Mesenchymal stem cell (in vitro differentiated cells and primary cell): Measurements from ENCODE around the gene FYN.
A peak's percentile ranks its signal among the peaks of the same experiment; 100 is the strongest.

Experiments used
- DNase-seq: peaks from one replicate; pipeline ENCODE4 v3.0.0-alpha.2; 2013
- H2AFZ ChIP-seq: one replicate; pipeline ENCODE4 v1.6.1; 2013; ENCODE audit warnings: low read depth, mild to moderate bottlenecking, control low read depth, inconsistent platforms, low read length, moderate library complexity
- H2AK5ac ChIP-seq: 2 replicates; pipeline ENCODE4 v1.6.1; 2013; ENCODE audit warnings: low read length, moderate library complexity, mild to moderate bottlenecking, inconsistent platforms; ENCODE audit not compliant: severe bottlenecking
- H2BK120ac ChIP-seq: one replicate; pipeline ENCODE4 v1.6.1; 2013; ENCODE audit warnings: low read depth, mild to moderate bottlenecking, inconsistent platforms, low read length, moderate library complexity
- H2BK12ac ChIP-seq, 2 experiments: one replicate each; pipeline ENCODE4 v1.6.1; 2013; ENCODE audit warnings: inconsistent platforms in 2 of 2, low read length in 2 of 2, mild to moderate bottlenecking in 2 of 2, moderate library complexity in 2 of 2, control low read depth in 1 of 2
- H2BK15ac ChIP-seq: one replicate; pipeline ENCODE4 v1.6.1; 2013; ENCODE audit warnings: mild to moderate bottlenecking, low read depth, inconsistent platforms; ENCODE audit not compliant: poor library complexity, severe bottlenecking
- H2BK5ac ChIP-seq: 2 replicates; pipeline ENCODE4 v1.6.1; 2013; ENCODE audit warnings: low read depth, mild to moderate bottlenecking, low read length, control low read depth, inconsistent platforms; ENCODE audit not compliant: poor library complexity, severe bottlenecking
- H3K14ac ChIP-seq, 2 experiments: one replicate each; pipeline ENCODE4 v1.6.1; 2013; ENCODE audit warnings: inconsistent platforms in 2 of 2, low read length in 2 of 2, control low read depth in 1 of 2, mild to moderate bottlenecking in 1 of 2, moderate library complexity in 1 of 2
- H3K18ac ChIP-seq, 2 experiments: one replicate each; pipeline ENCODE4 v1.6.1; 2013; ENCODE audit warnings: inconsistent platforms in 2 of 2, low read length in 2 of 2, control low read depth in 1 of 2, low read depth in 1 of 2, mild to moderate bottlenecking in 1 of 2
- H3K23ac ChIP-seq, 2 experiments: one replicate each; pipeline ENCODE4 v1.6.1; 2013; ENCODE audit warnings: inconsistent platforms in 2 of 2, low read length in 2 of 2, mild to moderate bottlenecking in 2 of 2, moderate library complexity in 2 of 2, control low read depth in 1 of 2
- H3K27ac ChIP-seq: 2 replicates; pipeline ENCODE4 v1.5.1; 2013; ENCODE audit warnings: mild to moderate bottlenecking, moderate library complexity, low read length, control low read depth, inconsistent platforms; ENCODE audit not compliant: poor library complexity, severe bottlenecking
- H3K27me3 ChIP-seq, 2 experiments: 2 replicates each; pipeline versions ENCODE4 v1.6.1 to v1.7.0; 2013; ENCODE audit warnings: low read length in 2 of 2, mild to moderate bottlenecking in 2 of 2, moderate library complexity in 2 of 2, control low read depth in 1 of 2, inconsistent platforms in 1 of 2; ENCODE audit not compliant: control insufficient read depth in 1 of 2, insufficient read depth in 1 of 2
- H3K36me3 ChIP-seq, 2 experiments: 2 replicates each; pipeline versions ENCODE4 v1.6.1 to v1.7.0; 2013; ENCODE audit warnings: low read length in 2 of 2, control low read depth in 1 of 2, inconsistent platforms in 1 of 2, low read depth in 1 of 2, mild to moderate bottlenecking in 1 of 2; ENCODE audit not compliant: insufficient read depth in 2 of 2, control insufficient read depth in 1 of 2
- H3K4ac ChIP-seq, 2 experiments: one replicate each; pipeline ENCODE4 v1.6.1; 2013; ENCODE audit warnings: inconsistent platforms in 2 of 2, low read length in 2 of 2, mild to moderate bottlenecking in 2 of 2, moderate library complexity in 2 of 2, control low read depth in 1 of 2, low read depth in 1 of 2
- H3K4me1 ChIP-seq: 2 replicates; pipeline ENCODE4 v1.6.1; 2013; ENCODE audit warnings: low read depth, low read length, control low read depth; ENCODE audit not compliant: control insufficient read depth, insufficient read depth
- H3K4me2 ChIP-seq: 2 replicates; pipeline ENCODE4 v1.6.1; 2013; ENCODE audit warnings: low read length, mild to moderate bottlenecking, inconsistent platforms; ENCODE audit not compliant: poor library complexity, severe bottlenecking
- H3K4me3 ChIP-seq, 2 experiments: 2 replicates each; pipeline versions ENCODE4 v1.5.1 to v1.7.0; 2013; ENCODE audit warnings: low read length in 2 of 2, mild to moderate bottlenecking in 2 of 2, control low read depth in 1 of 2, low read depth in 1 of 2; ENCODE audit not compliant: insufficient read depth in 1 of 2
- H3K79me1 ChIP-seq: replicated peaks from 2 replicates; pipeline ENCODE4 v1.6.1; 2013; ENCODE audit warnings: mild to moderate bottlenecking, control low read depth, low read length, inconsistent platforms; ENCODE audit not compliant: poor library complexity, severe bottlenecking
- H3K9ac ChIP-seq: 2 replicates; pipeline ENCODE4 v1.7.0; 2013; ENCODE audit warnings: mild to moderate bottlenecking, low read length, moderate library complexity
- H3K9me3 ChIP-seq: 2 replicates; pipeline ENCODE4 v1.7.0; 2013; ENCODE audit warnings: mild to moderate bottlenecking, low read length; ENCODE audit not compliant: control insufficient read depth
- H4K8ac ChIP-seq: one replicate; pipeline ENCODE4 v1.6.1; 2013; ENCODE audit warnings: inconsistent platforms, mild to moderate bottlenecking, low read length, moderate library complexity
- H4K91ac ChIP-seq: one replicate; pipeline ENCODE4 v1.6.1; 2013; ENCODE audit warnings: mild to moderate bottlenecking, low read length, inconsistent platforms
- WGBS: methylation state at CpG from one replicate; pipeline ENCODE4 v1.1.7; 2013; ENCODE audit warnings: mixed read lengths; 5-methylcytosine and 5-hydroxymethylcytosine counted together

The FYN gene

GRCh38 chr6:111618407-111618806 is 254.8 kb downstream of the FYN start:
- H3K14ac ChIP-seq: no peak overlapping the region
- peaks cover 0 to 17% of the 10 kb centered on the region in 2 experiments for H3K27me3 ChIP-seq
- no peak overlapping the region for H3K23ac ChIP-seq
- H3K36me3 ChIP-seq: no peaks in the 10 kb centered on the region
- H2AK5ac ChIP-seq: no peak overlapping the region
- no peak overlapping the region for H3K4ac ChIP-seq
- no peak overlapping the region for H2BK12ac ChIP-seq
- H2BK15ac ChIP-seq: no peak overlapping the region
- H2BK5ac ChIP-seq: no peak overlapping the region
- H3K4me1 ChIP-seq: no peaks in the 10 kb centered on the region
- no peak overlapping the region for H3K4me2 ChIP-seq
- no peak overlapping the region for H3K27ac ChIP-seq
- no peak overlapping the region for H2AFZ ChIP-seq
- WGBS: 74% methylated on average over 2 of the region's 6 CpGs
- H4K91ac ChIP-seq: no peak overlapping the region
- H4K8ac ChIP-seq: no peak overlapping the region
- no peaks in the 10 kb centered on the region for H3K79me1 ChIP-seq
- H3K9me3 ChIP-seq: no peaks in the 10 kb centered on the region
- H3K9ac ChIP-seq: no peak overlapping the region
- H3K18ac ChIP-seq: no peak overlapping the region
- no peak overlapping the region for H2BK120ac ChIP-seq
- no peak overlapping the region for H3K4me3 ChIP-seq
- no peak for DNase-seq

DNA sequence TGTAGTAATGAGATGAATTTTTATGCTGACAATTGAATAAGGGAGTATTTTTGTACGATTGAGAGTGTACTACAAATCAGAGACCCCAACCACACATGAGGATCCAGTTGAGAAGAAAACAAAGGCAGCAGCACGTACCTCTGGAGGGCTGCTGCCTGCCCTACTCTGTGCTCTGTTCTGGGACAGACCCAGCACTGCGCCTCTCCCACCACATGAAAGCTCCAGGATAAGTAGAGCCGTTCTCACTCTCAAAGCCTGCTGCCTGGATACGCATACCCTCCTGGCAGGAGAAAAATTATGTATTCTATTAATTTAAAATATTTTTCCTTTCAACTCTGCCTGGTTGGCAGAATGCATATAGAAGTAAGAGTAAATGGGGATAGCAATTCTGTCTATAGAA is 256.1 kb downstream of the FYN start:
- H2BK120ac ChIP-seq: no peak overlapping the region
- H3K4me1 ChIP-seq: no peaks in the 10 kb centered on the region
- no peak overlapping the region for H4K91ac ChIP-seq
- H3K9ac ChIP-seq: no peak overlapping the region
- DNase-seq: no peak
- H3K4ac ChIP-seq: no peak overlapping the region
- no peak overlapping the region for H3K4me2 ChIP-seq
- H3K18ac ChIP-seq: no peak overlapping the region
- no peak overlapping the region for H3K4me3 ChIP-seq
- WGBS: 95% methylated on average over 3 of the region's 5 CpGs
- H2BK15ac ChIP-seq: no peak overlapping the region
- no peaks in the 10 kb centered on the region for H3K36me3 ChIP-seq
- H2BK12ac ChIP-seq: no peak overlapping the region
- H3K9me3 ChIP-seq: no peaks in the 10 kb centered on the region
- H2BK5ac ChIP-seq: no peak overlapping the region
- no peak overlapping the region for H2AFZ ChIP-seq
- no peak overlapping the region for H3K27ac ChIP-seq
- no peak overlapping the region for H2AK5ac ChIP-seq
- H3K14ac ChIP-seq: no peak overlapping the region
- H3K27me3 ChIP-seq: peaks cover 0 to 17% of the 10 kb centered on the region in 2 experiments
- no peak overlapping the region for H3K23ac ChIP-seq
- no peaks in the 10 kb centered on the region for H3K79me1 ChIP-seq
- H4K8ac ChIP-seq: no peak overlapping the region

DNA sequence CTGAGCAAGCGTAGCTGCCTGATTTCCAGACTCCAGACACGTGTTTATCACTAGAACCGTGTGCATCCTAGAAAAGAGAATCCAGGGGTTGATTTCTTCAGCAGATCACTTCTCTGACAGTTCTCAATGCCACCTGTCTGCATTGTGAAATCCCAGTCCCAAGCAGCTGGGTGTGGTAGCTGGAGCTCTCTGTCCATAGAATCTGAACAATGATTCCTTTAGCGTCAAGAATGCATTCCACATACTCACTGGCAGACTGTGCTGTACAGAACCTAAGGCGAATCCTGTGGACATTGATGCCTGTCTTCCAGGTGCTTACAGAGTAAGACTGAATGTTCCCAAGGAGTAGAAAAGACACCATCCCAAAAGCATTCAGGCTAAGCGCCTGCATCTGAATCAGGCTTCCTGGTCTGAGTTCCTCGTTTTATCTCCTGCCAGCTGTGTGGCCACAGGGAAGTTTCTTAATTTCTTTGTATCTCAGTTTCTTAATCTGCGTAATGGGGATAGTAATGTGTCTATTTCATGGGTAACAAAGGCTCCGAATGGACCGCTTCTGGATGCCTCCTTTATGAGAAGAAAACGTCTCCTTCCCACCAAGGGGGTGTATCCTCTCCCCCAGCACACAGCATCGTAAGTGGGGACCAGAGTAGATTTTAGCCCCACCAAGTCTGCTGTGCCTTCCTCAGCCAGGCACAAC is 257.2 kb downstream of the FYN start:
- Histone ChIP-seq H4K91ac (no peak overlapping the region), H2BK5ac (no peak overlapping the region), H3K14ac (no peak overlapping the region), H2BK120ac (no peak overlapping the region), H2AFZ (no peak overlapping the region), H2BK15ac (no peak overlapping the region), H3K9ac (no peak overlapping the region), H2BK12ac (no peak overlapping the region), H3K9me3 (no peaks in the 10 kb centered on the region), H3K36me3 (no peaks in the 10 kb centered on the region), H3K4ac (no peak overlapping the region), H2AK5ac (no peak overlapping the region), H3K4me2 (no peak overlapping the region), H3K27me3 (peaks cover 0 to 17% of the 10 kb centered on the region in 2 experiments), H4K8ac (no peak overlapping the region), H3K18ac (no peak overlapping the region), H3K79me1 (no peaks in the 10 kb centered on the region), H3K4me3 (no peak overlapping the region), H3K4me1 (no peaks in the 10 kb centered on the region), H3K23ac (no peak overlapping the region), H3K27ac (no peak overlapping the region)
- no peak for DNase-seq
- 92% methylated on average over 11 of the region's 12 CpGs for whole genome bisulfite sequencing

- Histone ChIP-seq H2BK5ac (no peak overlapping the region), H3K4me3 (no peak overlapping the region), H3K18ac (no peak overlapping the region), H3K4ac (peak overlapping the region in 1 of 2 experiments; percentile 2), H3K9me3 (no peaks in the 10 kb centered on the region), H3K14ac (no peak overlapping the region), H2BK15ac (no peak overlapping the region), H3K27ac (no peak overlapping the region), H2AK5ac (no peak overlapping the region), H2BK12ac (no peak overlapping the region), H4K91ac (no peak overlapping the region), H3K9ac (no peak overlapping the region), H2BK120ac (no peak overlapping the region), H4K8ac (peak overlapping the region; percentile 53), H3K36me3 (no peaks in the 10 kb centered on the region), H2AFZ (no peak overlapping the region), H3K4me1 (peaks cover 2% of the 10 kb centered on the region), H3K23ac (no peak overlapping the region), H3K4me2 (no peak overlapping the region), H3K27me3 (peaks cover 0 to 13% of the 10 kb centered on the region in 2 experiments), H3K79me1 (no peaks in the 10 kb centered on the region)
- peak; percentile 31 for DNase-seq
- 42% methylated on average over 12 of the region's 12 CpGs for WGBS
Observed at GRCh38 chr6:111614833-111615582, 258.2 kb downstream of the FYN start.
